Thoracic aorta (tissue), 2 donors: ENCODE measurements around the gene BRMS1L. TPM values are rescaled to one million over a fixed set of nuclear protein-coding genes. Genes with fewer than 3 reads are reported as not detected.
A peak's percentile ranks its signal among the peaks of the same experiment; 100 is the strongest.

Experiments
- ATAC-seq: fragments of 150-250 bp; one replicate; pipeline ENCODE4 v1.8.0; 2017; ENCODE audit warnings: low read depth; ENCODE audit not compliant: insufficient number of reproducible peaks, low FRiP score
- DNase-seq: peaks from one replicate; pipeline ENCODE4 v3.0.0-alpha.2; 2020; ENCODE audit warnings: low spot score
- H3K27ac ChIP-seq, 2 donors: fragments of 200-600 bp; sonication (generic); 1 replicate in 1 of 2; 2 replicates in 1 of 2; pipeline ENCODE4 v1.5.1; 2016; ENCODE audit warnings: mild to moderate bottlenecking in 2 of 2, moderate library complexity in 2 of 2
- H3K27me3 ChIP-seq: fragments of 200-600 bp; sonication (generic); replicated peaks from 2 replicates; pipeline ENCODE4 v1.6.0; 2016; ENCODE audit warnings: mild to moderate bottlenecking; ENCODE audit not compliant: insufficient read depth
- H3K36me3 ChIP-seq: fragments of 200-600 bp; sonication (generic); one replicate; pipeline ENCODE4 v1.5.1; 2016
- H3K4me1 ChIP-seq, 2 donors: fragments of 200-600 bp; sonication (generic); 1 replicate in 1 of 2; 2 replicates in 1 of 2; pipeline versions ENCODE4 v1.5.1 to v1.6.0; 2016; ENCODE audit warnings: low read depth in 2 of 2, mild to moderate bottlenecking in 1 of 2; ENCODE audit not compliant: control insufficient read depth in 1 of 2
- H3K4me3 ChIP-seq: fragments of 200-600 bp; sonication (generic); 2 replicates; pipeline ENCODE4 v1.5.1; 2016; ENCODE audit warnings: mild to moderate bottlenecking
- H3K9me3 ChIP-seq: fragments of 200-600 bp; sonication (generic); 2 replicates; pipeline ENCODE4 v1.5.1; 2016
- total RNA-seq, 2 donors: library from RNA; depleted of rRNA; stranded (reverse); fragments of >200 nt; gene quantifications; one replicate each; pipeline versions ENCODE4 v1.1.0 to v1.2.3, GENCODE V29; 2016
- TF ChIP-seq, protein P1 (sequence below): fragments of 200-600 bp; sonication (generic); IDR thresholded peaks from one replicate; pipeline ENCODE4 v1.5.1; 2019; ENCODE audit warnings: antibody characterized with exemption

BRMS1L gene
- total RNA-seq, 2 donors from 2014 or later: 5.0 to 12.8 TPM

DNA sequence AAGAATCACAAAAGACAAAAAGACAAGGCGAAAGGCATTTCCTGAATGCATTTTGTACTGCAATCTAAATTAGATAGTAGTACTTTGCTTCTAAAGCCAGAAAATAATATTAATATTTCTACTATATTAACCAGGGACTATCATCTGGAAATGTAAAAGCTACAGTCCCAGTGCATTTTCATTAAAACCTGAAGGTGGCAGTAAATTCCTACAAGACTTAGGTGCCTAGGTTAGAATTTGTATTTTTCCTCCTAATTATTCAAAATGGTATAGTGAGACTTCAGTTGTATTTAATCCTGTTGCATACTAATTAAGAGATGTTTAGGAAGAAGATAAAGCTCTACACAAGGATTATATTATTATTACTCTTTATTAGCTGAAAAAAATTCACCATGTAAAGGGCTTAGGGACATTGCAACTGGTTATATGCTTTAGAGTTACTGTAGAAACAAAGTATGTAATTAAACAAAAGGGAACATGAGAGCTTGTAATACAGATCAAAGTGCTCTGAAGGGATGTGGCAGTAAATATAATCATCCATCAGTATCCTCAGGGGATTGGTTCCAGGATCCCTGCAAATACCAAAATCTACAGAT, 53.6 kb downstream of the BRMS1L start:
- DNase-seq: no peak

DNA sequence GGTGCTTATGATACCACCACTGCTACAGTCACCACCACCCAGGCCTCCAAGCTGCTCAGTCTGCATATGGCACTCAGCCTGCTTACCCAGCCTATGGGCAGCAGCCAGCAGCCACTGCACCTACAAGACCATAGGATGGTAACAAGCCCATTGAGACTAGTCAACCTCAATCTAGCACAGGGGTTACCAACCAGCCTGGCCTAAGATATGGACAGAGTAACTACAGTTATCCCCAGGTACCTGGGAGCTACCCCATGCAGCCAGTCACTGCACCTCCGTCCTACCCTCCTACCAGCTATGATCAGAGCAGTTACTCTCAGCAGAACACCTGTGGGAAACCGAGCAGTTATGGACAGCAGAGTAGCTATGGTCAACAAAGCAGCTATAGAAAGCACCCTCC, 55.1 kb downstream of the BRMS1L start:
- no peaks in the 10 kb centered on the region for H3K36me3 ChIP-seq
- no peak for DNase-seq
- TF ChIP-seq, protein P1, sequence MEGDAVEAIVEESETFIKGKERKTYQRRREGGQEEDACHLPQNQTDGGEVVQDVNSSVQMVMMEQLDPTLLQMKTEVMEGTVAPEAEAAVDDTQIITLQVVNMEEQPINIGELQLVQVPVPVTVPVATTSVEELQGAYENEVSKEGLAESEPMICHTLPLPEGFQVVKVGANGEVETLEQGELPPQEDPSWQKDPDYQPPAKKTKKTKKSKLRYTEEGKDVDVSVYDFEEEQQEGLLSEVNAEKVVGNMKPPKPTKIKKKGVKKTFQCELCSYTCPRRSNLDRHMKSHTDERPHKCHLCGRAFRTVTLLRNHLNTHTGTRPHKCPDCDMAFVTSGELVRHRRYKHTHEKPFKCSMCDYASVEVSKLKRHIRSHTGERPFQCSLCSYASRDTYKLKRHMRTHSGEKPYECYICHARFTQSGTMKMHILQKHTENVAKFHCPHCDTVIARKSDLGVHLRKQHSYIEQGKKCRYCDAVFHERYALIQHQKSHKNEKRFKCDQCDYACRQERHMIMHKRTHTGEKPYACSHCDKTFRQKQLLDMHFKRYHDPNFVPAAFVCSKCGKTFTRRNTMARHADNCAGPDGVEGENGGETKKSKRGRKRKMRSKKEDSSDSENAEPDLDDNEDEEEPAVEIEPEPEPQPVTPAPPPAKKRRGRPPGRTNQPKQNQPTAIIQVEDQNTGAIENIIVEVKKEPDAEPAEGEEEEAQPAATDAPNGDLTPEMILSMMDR: no peak
- H3K4me1 ChIP-seq: peaks cover 14 to 18% of the 10 kb centered on the region in 2 donors
- H3K9me3 ChIP-seq: no peaks in the 10 kb centered on the region
- H3K27ac ChIP-seq: no peak overlapping the region
- no peaks in the 10 kb centered on the region for H3K27me3 ChIP-seq
- H3K4me3 ChIP-seq: no peak overlapping the region
- no peak for ATAC-seq

More for the DNA sequence above, 53.6 kb downstream of the BRMS1L start:
- Histone ChIP-seq H3K27me3 (no peaks in the 10 kb centered on the region), H3K4me1 (peaks cover 14 to 18% of the 10 kb centered on the region in 2 donors), H3K9me3 (no peaks in the 10 kb centered on the region), H3K4me3 (no peak overlapping the region), H3K36me3 (no peaks in the 10 kb centered on the region), H3K27ac (no peak overlapping the region)
- TF ChIP-seq, protein P1: peak; percentile 37
- no peak for ATAC-seq

DNA sequence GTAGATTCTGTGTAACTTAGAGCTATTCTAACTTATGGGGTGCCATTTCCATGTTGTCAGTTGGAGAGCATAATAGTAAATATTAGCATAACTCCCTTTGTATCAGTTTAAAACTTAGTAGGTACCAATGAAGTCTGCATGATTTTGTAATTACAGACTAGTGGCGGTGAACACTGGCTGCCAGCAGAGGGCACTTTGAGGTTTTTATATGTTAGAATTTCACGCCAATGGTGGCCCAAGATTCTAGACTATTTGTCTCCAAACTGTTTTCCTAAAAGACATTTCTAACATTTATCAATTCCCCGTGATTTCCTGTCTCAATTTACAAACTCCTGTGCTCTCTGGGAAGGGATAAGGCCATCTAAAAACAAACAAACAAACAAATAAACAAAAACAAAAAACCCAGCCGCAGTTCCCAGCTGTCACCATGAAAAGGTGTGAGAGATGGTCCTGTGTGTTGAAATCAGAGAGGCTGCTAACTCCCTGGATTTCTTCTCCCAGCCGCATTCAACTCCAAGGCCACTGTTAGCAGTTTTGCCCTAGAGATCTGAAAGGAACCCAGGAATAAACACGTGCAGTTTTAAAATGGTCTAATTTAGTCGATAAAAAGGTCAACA, 57.6 kb downstream of the BRMS1L start:
- Histone ChIP-seq H3K4me1 (peaks cover 10 to 13% of the 10 kb centered on the region in 2 donors), H3K36me3 (no peaks in the 10 kb centered on the region), H3K4me3 (no peak overlapping the region), H3K9me3 (no peaks in the 10 kb centered on the region), H3K27ac (no peak overlapping the region), H3K27me3 (no peaks in the 10 kb centered on the region)
- ATAC-seq (no peak), DNase-seq (no peak)
- TF ChIP-seq, protein P1: peak; percentile 47

DNA sequence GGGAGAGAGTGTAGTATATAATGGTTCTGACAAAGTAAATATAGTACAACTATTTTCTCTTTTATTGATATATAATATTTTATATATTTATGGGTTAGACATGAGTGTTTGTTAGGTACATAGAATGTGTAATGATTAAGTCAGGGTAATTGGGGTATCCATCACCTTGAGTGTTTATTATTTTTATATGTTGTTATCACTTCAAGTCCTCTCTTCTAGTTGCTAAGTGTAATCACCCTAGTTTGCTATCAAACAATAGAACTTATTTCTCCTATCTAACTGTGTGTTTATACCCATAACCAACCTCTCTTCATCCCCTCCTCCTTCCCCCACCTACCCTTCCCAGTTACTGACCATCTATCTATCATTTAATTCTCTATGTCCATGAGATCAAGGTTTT, 64.2 kb downstream of the BRMS1L start:
- H3K27me3 ChIP-seq: no peaks in the 10 kb centered on the region
- TF ChIP-seq, protein P1: no peak
- no peaks in the 10 kb centered on the region for H3K36me3 ChIP-seq
- DNase-seq: no peak
- no peak overlapping the region for H3K4me3 ChIP-seq
- H3K27ac ChIP-seq: no peak overlapping the region
- no peak for ATAC-seq
- H3K4me1 ChIP-seq: no peaks in the 10 kb centered on the region
- peaks cover 3% of the 10 kb centered on the region for H3K9me3 ChIP-seq

DNA sequence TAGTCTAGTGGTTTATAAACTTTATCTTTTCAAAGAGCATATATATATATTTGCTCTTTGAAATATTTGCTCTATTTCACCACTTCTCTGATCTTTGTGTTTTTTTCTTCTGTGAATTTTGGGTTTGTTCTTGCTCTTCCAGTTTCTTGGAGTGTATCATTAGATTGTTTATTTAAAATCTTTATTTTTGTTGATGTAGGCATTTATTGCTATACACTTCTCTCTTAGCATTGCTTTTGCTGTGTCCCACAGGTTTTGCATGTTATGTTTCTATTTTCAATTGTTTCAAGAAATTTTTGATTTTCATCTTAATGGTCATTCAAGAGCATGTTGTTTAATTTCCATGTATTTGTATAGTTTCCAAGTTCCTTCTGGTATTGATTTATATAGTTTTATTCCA, 69.1 kb downstream of the BRMS1L start:
- Histone ChIP-seq H3K4me1 (no peaks in the 10 kb centered on the region), H3K27me3 (no peaks in the 10 kb centered on the region), H3K36me3 (no peaks in the 10 kb centered on the region), H3K9me3 (peaks cover 3% of the 10 kb centered on the region), H3K4me3 (no peak overlapping the region), H3K27ac (no peak overlapping the region)
- TF ChIP-seq, protein P1: no peak
- DNase-seq: no peak
- no peak for ATAC-seq
